Inflammatory macrophage (primary cell): Measurements from ENCODE around the gene CNOT6.
"Not testable (repeated sequence)": the region's sequence is repeated elsewhere in the genome, so short reads cannot be mapped to it uniquely, and the experiment has no call there.

ENCODE experiments used
- DNase-seq, 2 donors: peaks; one replicate each; pipeline ENCODE4 v3.0.0-alpha.2; 2020 to 2022
- total RNA-seq, 18 experiments: gene quantifications; one replicate each; lab custom pipeline; 2026; ENCODE audit warnings: mixed read lengths in 6 of 18, inconsistent platforms in 2 of 18; lab: John Stamatoyannopoulos, UW

Gene CNOT6
- 11.9 to 86.3 (median 38.4) reads per million in 18 experiments for total RNA-seq

DNA sequence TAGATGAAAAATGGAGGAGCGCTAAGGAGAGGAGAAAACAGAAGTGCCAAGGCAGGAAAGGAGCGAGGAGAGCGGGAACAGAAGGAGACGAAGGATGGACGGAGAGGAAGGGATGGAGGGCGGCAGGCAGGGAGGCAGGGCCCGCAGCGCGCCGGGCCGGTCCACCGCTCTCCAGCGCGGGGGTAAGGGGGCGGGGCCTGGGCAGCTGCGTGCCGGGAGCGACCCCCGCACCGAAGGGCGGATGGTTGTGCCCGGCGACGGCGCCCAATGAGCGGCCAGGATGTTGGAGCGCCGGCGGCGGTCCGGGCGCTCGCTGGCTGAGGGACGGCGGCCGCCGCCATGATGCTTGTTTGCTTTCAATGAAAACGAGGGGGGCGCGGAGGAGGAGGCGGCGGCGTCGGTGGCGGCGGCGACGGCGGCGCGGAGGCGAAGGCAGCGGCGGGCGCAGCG, at the start of gene CNOT6:
CNOT6 (plus strand) TSS at position 320 of the 450 bp plus-strand sequence. CDS start 34,898 bp downstream, outside the sequence.
- peak; percentile 92 to 95 for DNase-seq

DNA sequence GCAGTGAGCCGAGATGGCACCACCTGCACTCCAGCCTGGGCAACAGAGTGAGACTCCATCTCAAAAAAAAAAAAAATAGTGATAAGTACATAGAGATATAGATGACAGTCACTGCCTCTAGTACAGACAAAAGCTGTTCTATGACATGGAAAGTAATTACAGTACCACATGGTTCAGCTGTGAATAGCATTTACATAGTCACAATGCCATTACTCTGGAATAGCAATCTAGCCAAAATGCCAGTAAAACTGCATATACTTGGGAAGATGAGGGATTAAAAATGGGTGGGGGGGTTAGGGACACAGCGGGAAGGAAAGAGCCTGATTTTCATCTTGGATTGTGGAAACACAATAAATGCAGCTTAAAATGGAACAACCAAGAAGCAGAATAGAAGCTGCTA, 39.4 kb upstream of the CNOT6 start:
- no peak for DNase-seq

DNA sequence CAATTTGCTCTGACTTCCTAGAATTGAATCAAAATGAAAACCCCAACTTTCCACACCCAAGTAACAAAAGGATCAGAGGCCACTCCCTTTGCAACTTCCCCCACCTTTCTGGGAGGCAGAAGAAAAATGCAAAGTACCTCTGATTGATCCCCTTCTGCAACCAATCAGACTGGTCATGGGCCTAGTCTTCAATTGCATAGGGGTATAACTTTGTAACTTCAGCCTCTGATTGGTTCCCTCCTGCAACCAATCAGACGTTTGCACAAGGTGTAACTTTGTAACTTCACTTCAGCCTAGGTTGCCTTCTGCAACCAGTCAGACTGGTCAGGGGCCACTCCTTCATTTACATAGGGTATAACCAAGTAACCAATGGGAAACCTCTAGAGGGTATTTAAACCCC, 38.3 kb upstream of the CNOT6 start:
- no peak for DNase-seq

DNA sequence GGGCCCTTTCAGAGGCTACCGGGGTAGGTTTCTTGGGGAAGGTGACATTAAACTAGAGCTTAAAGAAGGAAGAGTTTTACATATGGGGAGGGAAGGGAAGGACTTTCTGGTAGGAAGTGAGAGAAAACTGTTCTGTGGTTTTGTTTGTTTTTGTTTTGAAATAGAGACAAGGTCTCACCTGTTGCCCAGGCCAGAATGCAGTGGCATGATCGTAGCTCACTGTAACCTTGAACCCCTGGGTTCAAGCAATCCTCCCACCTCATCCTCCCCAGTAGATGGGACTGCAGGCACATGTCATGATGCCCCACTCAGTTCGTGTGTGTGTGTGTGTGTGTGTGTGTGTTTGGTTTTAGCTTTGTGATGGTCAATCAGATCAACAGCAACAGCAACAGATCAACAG, 37.4 kb upstream of the CNOT6 start:
- no peak for DNase-seq

DNA sequence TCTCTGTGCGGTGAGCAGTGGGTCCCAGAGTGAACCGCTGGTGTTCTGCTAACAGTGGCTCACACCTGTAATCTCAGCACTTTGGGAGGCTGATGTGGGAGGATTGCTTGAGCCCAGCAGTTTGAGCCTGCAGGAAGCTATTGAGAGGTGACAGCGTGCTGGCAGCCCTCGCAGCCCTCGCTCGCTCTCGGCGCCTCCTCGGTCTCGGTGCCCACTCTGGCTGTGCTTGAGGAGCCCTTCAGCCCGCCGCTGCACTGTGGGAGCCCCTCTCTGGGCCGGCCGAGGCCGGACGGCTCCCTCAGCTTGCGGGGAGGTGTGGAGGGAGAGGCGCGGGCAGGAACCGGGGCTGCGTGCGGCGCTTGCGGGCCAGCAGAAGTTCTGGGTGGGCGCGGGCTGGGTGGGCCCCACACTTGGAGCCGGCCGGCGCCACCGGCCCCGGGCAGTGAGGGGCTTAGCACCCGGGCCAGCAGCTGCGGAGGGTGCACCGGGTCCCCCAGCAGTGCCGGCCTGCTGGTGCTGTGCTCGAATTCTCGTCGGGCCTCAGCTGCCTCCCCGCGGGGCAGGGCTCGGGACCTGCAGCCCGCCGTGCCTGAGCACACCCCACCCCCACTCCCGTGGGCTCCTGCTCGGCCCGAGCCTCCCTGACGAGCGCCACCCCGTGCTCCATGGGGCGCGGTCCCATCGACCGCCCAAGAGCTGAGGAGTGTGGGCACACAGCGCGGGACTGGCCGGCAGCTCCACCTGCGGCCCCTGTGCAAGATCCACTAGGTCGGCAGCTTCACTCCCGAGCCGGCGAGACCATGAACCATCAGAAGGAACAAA, 35.1 kb upstream of the CNOT6 start:
- DNase-seq: not testable (repeated sequence)

DNA sequence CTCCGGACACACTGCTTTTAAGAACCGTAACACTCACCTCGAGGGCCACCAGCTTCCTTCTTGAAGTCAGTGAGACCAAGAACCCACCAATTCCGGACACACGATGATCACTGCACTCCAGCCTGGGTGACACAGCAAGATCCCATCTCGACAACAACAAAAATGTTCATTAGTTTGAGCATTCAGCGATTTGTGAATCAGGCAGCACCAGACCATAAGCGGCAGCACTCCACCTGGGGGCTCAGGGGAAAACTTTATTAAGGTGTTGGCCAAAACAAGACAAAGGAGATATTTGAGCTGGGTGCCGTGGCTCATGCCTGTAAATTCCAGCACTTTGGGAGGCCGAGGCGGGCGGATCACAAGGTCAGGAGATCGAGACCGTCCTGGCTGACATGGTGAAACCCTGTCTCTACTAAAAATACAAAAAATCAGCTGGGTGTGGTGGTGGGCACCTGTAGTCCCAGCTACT, 34.5 kb upstream of the CNOT6 start:
- DNase-seq: not testable (repeated sequence)

DNA sequence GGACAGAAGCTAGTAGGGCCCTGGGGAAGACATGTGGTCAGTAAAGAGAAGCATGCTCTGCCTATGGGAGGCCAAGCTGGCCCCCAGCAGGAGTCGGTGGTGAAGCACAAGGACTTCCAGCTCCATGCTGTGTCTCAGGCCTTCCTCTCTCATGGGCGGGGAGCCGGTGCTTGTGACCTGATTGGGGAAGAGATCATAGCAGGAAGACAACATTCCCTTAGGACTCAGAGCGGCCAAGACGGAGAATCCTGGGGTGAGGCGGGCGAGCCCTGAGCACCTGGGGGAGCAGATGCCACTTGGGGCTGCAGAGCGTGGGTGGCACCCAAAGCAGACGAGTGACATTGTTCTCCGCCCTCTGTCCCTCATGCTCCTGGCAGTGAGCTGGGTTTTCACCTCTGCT, 33.3 kb upstream of the CNOT6 start:
- no peak for DNase-seq

GRCh38 chr5:180461303-180461702, 32.9 kb upstream of the CNOT6 start:
- DNase-seq: no peak

DNA sequence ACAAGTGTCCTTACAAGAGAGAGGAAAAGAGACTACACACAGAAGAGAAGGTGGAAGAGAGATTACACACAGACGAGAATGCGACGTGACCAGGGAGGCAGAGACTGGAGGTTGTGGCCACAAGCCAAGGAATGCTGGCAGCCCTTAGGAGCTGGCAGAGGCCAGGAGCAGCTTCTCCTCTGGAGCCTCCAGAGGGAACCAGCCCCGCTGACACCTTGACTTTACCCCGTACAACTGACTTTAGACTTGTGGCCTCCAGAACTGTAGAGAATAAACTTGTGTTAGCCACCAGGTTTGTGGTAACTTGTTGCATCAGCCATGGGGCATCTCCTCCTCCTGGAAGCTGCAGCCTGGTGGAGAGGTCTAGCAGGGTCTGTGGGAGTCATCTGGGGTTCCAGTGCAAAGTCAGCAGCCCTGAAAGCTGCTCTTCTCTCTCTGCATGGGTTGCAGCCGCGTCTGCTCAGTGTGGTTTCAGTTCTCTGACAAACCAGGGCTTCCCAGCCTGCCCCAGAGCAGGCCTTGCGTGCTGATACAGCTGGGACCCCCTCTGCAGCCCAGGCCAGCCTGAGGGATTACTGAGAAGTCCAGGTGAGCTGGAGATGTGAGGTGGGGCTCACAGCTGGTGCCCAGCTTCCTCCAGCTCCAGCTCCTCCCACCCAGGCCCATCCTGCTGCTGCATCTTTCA, 30.8 kb upstream of the CNOT6 start:
- DNase-seq: no peak

DNA sequence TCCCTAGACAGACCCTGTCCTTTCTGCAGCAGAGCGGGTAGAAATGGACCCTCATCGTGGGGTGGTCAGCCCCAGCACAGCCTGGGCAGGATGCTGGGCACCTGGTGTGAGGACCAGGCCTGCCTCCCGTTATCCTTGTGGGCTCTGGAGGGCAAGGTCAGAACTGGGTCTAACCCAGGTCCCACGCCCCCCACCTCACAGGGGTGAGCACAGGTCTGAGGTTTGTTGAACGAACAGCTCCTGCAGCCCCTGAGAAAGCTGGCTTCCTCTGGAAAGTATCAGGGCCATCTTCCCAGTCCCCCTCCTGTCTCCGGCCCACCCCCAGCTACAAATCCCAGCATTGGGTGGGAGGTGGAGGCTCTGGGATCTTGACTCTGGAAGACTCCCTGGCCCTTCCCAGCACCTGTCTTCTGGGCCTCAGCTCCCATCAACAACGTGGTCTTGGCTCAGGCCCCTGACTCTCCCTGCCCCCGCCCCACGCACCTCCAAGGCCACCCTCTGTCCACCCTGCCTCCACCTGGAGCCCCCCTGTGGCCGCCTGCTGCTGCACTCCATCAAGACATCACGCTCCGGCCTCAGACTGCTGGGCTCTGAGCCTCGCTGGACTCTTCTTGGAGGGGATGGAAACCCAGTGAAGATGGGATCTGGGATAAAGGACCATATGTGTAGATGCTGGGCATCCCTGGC, 30.1 kb upstream of the CNOT6 start:
- DNase-seq: no peak

DNA sequence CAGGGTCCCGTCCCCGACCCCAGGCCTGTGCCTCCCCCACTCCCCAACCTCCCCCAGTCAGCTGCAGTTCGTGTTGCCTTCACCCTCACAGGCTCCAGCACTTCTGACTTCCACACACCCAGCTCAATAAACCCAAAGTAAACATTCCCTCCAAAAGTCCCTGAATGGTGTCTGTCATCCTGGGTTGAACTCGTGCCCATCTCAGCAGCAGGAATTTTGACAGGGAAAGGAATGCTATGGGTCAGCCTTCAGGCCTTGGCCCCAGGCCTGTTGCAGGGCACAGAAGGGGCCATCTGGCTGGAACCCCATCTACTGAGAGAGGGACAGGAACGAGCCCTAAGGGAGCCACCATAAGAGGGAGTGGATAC, 29.6 kb upstream of the CNOT6 start:
- no peak for DNase-seq

- not testable (repeated sequence) for DNase-seq
These were observed 29.1 kb upstream of the CNOT6 start for GRCh38 chr5:180465052-180465451.

DNA sequence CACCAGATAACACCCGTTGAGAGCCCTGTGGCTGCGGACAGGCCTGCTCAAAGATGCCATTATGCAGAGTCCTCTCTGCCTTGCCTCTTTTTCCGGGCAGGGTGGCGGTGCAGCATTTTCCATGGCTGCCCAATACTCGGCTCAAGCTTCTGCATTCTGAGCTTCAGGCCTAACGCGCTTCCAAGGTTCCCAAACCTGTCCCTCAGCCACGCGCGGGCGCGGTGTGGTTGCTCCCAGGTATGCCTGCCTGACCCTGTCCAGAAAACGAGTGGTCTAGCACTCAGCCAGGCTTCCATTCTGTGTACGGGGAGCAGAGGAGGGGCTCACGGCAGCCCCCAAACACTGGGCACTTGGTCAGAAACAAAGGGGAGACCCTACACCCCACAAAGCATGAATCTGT, 27.9 kb upstream of the CNOT6 start:
- no peak for DNase-seq

DNA sequence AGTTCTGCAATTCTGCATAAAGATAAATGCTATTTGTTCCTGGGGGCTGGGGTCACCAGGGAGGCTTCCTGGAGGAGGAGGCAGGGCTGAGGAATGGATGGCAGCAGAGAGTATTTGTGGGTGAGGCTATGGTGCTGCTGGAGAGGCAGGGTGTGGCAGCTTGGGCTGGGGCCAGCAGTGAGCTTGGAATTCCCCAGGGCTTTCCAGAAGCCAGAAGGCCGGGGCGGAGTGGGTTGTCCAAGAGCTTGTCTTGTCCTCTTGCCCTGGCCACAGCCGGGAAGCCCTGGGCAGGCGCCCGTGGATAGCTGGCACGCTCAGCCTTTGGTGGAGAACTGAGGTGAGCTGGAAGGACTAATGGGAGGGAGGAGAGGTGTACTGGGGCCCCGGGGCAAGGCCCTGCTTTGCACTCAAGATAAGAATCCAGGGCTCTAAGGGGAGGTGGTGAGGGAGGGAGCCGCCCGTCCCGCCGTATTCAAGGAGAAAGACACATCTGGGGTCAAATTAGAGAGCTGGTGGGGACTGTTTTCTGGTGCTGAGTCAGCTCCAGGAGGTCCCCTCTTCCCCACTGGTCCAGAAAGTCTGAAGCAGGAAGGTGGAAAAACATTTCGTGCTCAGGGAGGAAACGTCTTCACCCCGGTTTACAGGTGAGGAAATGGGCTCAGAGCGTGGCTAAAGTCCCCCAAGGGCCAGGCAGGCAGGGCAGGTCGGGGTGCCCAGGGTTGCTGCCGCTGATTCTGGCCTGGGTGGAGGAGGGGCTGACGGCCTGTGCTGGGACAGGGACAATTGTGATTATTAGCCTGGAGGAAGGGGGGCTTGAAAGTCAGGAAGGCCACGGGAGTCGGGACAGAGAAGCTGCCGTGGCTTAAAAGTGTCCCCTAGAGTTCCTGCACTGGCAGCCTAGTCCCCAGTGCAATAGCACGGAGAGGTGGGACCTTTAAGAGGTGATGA, 26.9 kb upstream of the CNOT6 start:
- DNase-seq: no peak

- DNase-seq: no peak
These were observed 26.0 kb upstream of the CNOT6 start for GRCh38 chr5:180467989-180468731.

DNA sequence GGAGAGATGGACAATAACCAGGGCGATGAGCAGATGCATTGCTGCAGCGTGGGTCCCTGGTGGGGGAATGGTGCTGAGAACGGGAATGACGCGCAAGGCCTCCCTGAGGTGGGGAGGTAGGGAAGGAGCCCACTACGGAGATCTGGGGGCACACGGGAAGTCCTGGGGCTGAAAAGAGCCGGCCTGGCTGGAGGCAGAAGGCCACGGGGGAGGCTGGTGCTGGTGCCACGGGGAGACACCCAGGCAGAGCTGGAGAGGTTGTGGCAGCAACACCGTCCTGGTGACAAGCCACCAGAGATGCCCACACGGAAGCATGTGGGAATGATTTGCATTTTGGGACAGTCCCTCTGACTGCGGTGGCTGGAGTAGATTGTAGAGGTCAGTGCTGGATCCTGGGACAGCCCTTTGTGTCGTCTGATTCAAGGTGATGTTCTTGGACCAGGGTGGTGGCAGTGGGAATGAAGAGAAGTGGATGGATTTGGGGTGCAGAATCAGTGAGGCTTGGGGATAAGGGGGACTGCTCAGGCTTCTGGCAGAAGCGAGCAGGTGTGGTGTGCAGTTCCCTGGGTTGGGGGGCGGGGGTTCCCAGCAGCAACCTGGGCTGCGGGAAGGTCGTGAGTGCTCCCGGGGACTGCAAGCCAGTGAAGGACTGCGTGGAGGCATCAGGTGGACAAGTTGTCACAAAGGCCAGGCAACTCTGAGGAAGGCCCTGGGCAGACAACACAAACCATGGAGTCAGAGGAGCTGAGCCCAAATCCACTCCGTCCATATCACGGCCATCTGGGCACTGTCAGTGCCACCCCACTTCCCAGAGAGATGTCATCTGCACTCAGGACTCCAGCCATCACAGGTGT, 25.2 kb upstream of the CNOT6 start:
- no peak for DNase-seq

- DNase-seq: no peak
These were observed 24.7 kb upstream of the CNOT6 start for GRCh38 chr5:180469586-180469865.

DNA sequence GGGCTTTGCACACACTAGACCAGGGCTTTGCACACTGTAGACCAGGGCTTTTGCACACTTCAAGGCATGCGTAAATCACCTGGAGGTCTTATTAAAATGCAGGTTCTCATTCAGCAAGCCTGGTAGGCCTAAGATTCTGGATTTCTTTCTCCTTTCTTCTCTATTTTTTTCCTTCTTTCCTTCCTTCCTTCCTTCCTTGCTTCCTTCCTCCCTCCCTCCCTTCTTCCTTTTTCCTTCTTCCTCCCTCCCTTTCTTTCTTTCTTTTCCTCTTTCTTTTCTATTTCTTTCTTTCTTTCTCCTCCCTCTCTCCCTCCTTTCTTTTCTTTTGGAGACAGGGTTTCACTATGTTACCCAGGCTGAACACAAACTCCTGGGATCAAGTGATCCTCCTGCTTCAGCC, 24.3 kb upstream of the CNOT6 start:
- no peak for DNase-seq

GRCh38 chr5:180470361-180470760, 23.8 kb upstream of the CNOT6 start:
- DNase-seq: no peak

DNA sequence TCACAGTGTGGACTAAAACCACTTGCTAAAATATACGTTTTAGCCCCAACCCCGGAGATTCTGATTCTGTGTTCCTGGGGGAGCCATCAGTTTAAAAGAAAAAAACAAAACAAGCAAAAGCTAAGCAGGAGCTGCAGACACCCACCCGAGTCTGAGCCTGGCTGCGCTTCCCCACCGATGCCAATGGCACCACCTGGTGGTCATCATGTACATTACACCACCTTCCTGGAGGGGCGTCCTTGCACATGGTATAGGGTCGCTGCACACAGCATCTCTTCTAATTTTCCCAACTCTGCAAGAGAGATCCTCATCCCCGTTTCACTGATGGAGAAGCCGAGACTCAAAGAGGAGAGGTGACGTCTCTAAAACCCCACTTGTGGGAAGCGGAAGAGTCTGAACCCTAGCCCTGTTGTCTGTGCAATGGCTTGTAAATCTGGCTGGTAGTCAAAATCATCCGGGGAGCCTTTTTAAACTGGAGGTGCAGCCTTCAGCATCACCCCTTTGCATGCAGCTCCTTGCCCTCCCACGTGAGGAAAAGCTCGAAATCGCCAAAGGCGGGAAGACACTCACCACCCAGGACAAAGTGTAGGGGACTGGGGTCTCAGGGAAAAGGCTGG, 23.1 kb upstream of the CNOT6 start:
- DNase-seq: peak; percentile 43 to 50
